Liver (tissue), 9 donors: ENCODE data around the gene GIMAP1. TPM values are rescaled to one million over a fixed set of nuclear protein-coding genes. Genes with fewer than 3 reads are reported as not detected.
A peak's percentile ranks its signal among the peaks of the same experiment; 100 is the strongest.

ENCODE experiments used
- DNase-seq: peaks from one replicate; pipeline ENCODE4 v3.0.0-alpha.2; 2017; ENCODE audit warnings: low spot score
- H3K27ac ChIP-seq, 2 donors: one replicate each; pipeline ENCODE4 v1.7.0; 2013; ENCODE audit warnings: inconsistent platforms in 2 of 2, low read length in 2 of 2, control low read depth in 1 of 2, low read depth in 1 of 2, mild to moderate bottlenecking in 1 of 2
- H3K27me3 ChIP-seq, 4 donors: one replicate each; pipeline versions ENCODE4 v1.6.1 to v1.7.0; 2013; ENCODE audit warnings: low read length in 3 of 4, inconsistent platforms in 1 of 4, mild to moderate bottlenecking in 1 of 4, moderate library complexity in 1 of 4; ENCODE audit not compliant: control insufficient read depth in 4 of 4, insufficient read depth in 4 of 4
- H3K36me3 ChIP-seq, 4 donors: one replicate each; pipeline versions ENCODE4 v1.6.1 to v1.7.0; 2013; ENCODE audit warnings: low read length in 3 of 4, mild to moderate bottlenecking in 3 of 4, low read depth in 1 of 4, moderate library complexity in 1 of 4; ENCODE audit not compliant: control insufficient read depth in 4 of 4, insufficient read depth in 3 of 4
- H3K4me1 ChIP-seq, 4 donors: one replicate each; pipeline versions ENCODE4 v1.6.1 to v1.7.0; 2013; ENCODE audit warnings: low read length in 3 of 4, mild to moderate bottlenecking in 3 of 4, moderate library complexity in 1 of 4; ENCODE audit not compliant: control insufficient read depth in 4 of 4, insufficient read depth in 4 of 4
- H3K4me3 ChIP-seq, 3 donors: one replicate each; pipeline versions ENCODE4 v1.6.1 to v1.7.0; 2013; ENCODE audit warnings: low read length in 3 of 3, control low read depth in 1 of 3, low read depth in 1 of 3, mild to moderate bottlenecking in 1 of 3
- H3K9ac ChIP-seq, 2 donors: one replicate each; pipeline ENCODE4 v1.7.0; 2013; ENCODE audit warnings: low read length in 2 of 2, mild to moderate bottlenecking in 2 of 2, moderate library complexity in 2 of 2, control low read depth in 1 of 2, low read depth in 1 of 2
- H3K9me3 ChIP-seq, 4 donors: one replicate each; pipeline versions ENCODE4 v1.6.1 to v1.7.0; 2013; ENCODE audit warnings: low read length in 3 of 4; ENCODE audit not compliant: control insufficient read depth in 4 of 4
- ATF3 ChIP-seq: IDR thresholded peaks from 2 replicates; pipeline ENCODE4 v1.6.1; 2016; ENCODE audit warnings: antibody characterized with exemption
- CTCF ChIP-seq: fragments of 150-350 bp; IDR thresholded peaks from 2 replicates; pipeline ENCODE4 v1.5.1; 2017; ENCODE audit warnings: improper control_type of control experiment, low read depth, low read length; ENCODE audit not compliant: missing input control
- EGR1 ChIP-seq, 2 donors: IDR thresholded peaks; 2 replicates each; pipeline ENCODE4 v1.6.1; 2016 to 2018; ENCODE audit warnings: antibody characterized with exemption in 2 of 2, low read depth in 2 of 2
- FOXA1 ChIP-seq: IDR thresholded peaks from 2 replicates; pipeline ENCODE4 v1.6.1; 2016; ENCODE audit warnings: antibody characterized with exemption
- FOXA2 ChIP-seq: IDR thresholded peaks from 2 replicates; pipeline ENCODE4 v1.6.1; 2016; ENCODE audit warnings: antibody characterized with exemption
- GABPA ChIP-seq, 2 donors: IDR thresholded peaks in 1 of 2; conservative IDR thresholded peaks in 1 of 2; 2 replicates each; pipeline ENCODE4 v1.6.1; 2016; ENCODE audit warnings: antibody characterized with exemption in 2 of 2, mild to moderate bottlenecking in 1 of 2, moderate library complexity in 1 of 2
- HNF4A ChIP-seq, 2 donors: conservative IDR thresholded peaks; 2 replicates each; pipeline ENCODE4 v1.6.1; 2016; ENCODE audit warnings: antibody characterized with exemption in 2 of 2, mild to moderate bottlenecking in 2 of 2
- HNF4G ChIP-seq: IDR thresholded peaks from 2 replicates; pipeline ENCODE4 v1.6.1; 2016; ENCODE audit warnings: antibody characterized with exemption
- JUND ChIP-seq, 2 donors: IDR thresholded peaks; 2 replicates each; pipeline ENCODE4 v1.6.1; 2016; ENCODE audit warnings: antibody characterized with exemption in 2 of 2
- MAX ChIP-seq: IDR thresholded peaks from 2 replicates; pipeline ENCODE4 v1.6.1; 2016; ENCODE audit warnings: antibody characterized with exemption
- NR2F2 ChIP-seq: IDR thresholded peaks from 2 replicates; pipeline ENCODE4 v1.6.1; 2016; ENCODE audit warnings: antibody characterized with exemption
- RAD21 ChIP-seq, 2 donors: IDR thresholded peaks; 2 replicates each; pipeline ENCODE4 v1.6.1; 2016; ENCODE audit warnings: antibody characterized with exemption in 2 of 2, mild to moderate bottlenecking in 2 of 2
- RXRA ChIP-seq, 2 donors: IDR thresholded peaks; 2 replicates each; pipeline ENCODE4 v1.6.1; 2017 to 2018; ENCODE audit warnings: antibody characterized with exemption in 2 of 2, mild to moderate bottlenecking in 1 of 2
- SP1 ChIP-seq: IDR thresholded peaks from 2 replicates; pipeline ENCODE4 v1.6.1; 2018; ENCODE audit warnings: antibody characterized with exemption, mild to moderate bottlenecking
- TAF1 ChIP-seq: conservative IDR thresholded peaks from 2 replicates; pipeline ENCODE4 v1.6.1; 2016; ENCODE audit warnings: antibody characterized with exemption, mild to moderate bottlenecking
- YY1 ChIP-seq: IDR thresholded peaks from 2 replicates; pipeline ENCODE4 v1.6.1; 2016; ENCODE audit warnings: antibody characterized with exemption, mild to moderate bottlenecking
- ZBTB33 ChIP-seq: IDR thresholded peaks from 2 replicates; pipeline ENCODE4 v1.6.1; 2016; ENCODE audit warnings: antibody characterized with exemption
- WGBS: extraction: QIAGEN DNeasy Blood & Tissue Kit; methylation state at CpG from one replicate; pipeline ENCODE4 v1.1.7; 2013; 5-methylcytosine and 5-hydroxymethylcytosine counted together
- polyA plus RNA-seq, 2 donors: library from polyadenylated mRNA; stranded (reverse) in 1 of 2; unstranded in 1 of 2; fragments of 200-250 nt in 1 of 2; fragments of >200 nt in 1 of 2; fragmentation: Nextera tagmentation in 1 of 2; extraction: Ambion mirVana in 1 of 2; gene quantifications; one replicate each; pipeline versions ENCODE4 v1.2.1 to v1.2.3, GENCODE V29; 2013 to 2015
- total RNA-seq, 2 donors: library from RNA; depleted of rRNA; stranded (reverse); fragments of >200 nt; gene quantifications; one replicate each; pipeline ENCODE4 v1.2.3, GENCODE V29; 2014
- TF ChIP-seq, protein P1 (sequence below): IDR thresholded peaks from 2 replicates; pipeline ENCODE4 v1.6.1; 2016; ENCODE audit warnings: antibody characterized with exemption, mild to moderate bottlenecking
- donor health status: healthy.
- donor health status: healthy.
- donor health status: healthy.
- donor health status: healthy.
- donor health status: healthy.

Gene GIMAP1
- total and polyA plus RNA-seq, 4 donors: 1.5 to 3.8 (median 2.5) TPM

DNA sequence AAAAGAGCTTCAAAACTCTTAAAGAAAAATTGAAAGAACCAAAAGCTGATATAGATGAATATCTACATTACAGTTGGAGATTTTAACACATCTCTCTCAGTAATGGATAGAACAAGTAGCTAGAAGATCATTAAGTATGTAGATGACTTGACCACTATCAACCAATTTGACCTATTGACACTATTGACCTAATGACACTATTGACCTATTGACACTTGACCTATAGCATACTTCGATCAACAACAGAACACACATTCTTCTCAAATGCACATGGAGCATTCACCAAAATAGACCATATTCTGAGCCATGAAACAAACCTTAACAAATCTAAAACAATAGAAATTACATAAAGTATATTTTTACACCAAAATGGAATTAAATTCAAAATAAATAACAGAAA, 43.1 kb downstream of the GIMAP1 start:
- H3K9ac ChIP-seq: no peak overlapping the region
- TF ChIP-seq RXRA (IDR thresholded peaks at IDR 0.05) (peak; percentile 3 to 69), JUND (IDR thresholded peaks at IDR 0.05) (no peak), NR2F2 (peak; percentile 99), HNF4A (conservative IDR thresholded peaks at IDR 0.05) (peak in 1 of 2 donors; percentile 33)
- H3K4me1 ChIP-seq: peaks cover 2 to 13% (median 6%) of the 10 kb centered on the region in 4 donors
- no peak for DNase-seq
- no peaks in the 10 kb centered on the region for H3K36me3 ChIP-seq
- no peak overlapping the region for H3K27ac ChIP-seq
- H3K27me3 ChIP-seq: no peaks in the 10 kb centered on the region
- no peaks in the 10 kb centered on the region for H3K9me3 ChIP-seq
- WGBS: 68% methylated on average over 1 of the region's 1 CpG
- H3K4me3 ChIP-seq: no peak overlapping the region

DNA sequence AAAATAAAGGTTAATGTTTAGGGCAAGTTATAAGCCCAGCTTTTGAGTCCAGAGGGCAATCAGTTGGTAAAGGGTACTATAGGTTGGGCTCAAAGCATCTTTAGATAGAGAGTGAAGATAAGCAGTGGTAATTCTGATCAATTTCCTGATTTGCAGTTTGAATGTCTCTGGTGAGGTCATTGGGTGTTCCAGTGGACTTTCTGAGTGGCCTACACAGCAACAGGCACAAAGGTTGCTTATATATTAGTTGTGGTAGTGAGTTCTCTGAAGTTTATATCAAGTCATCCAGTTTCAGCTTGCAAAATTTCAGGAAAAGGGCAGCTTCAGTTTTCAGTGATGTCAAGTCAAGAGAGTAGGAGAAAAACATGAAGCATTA, 49.9 kb downstream of the GIMAP1 start:
- Histone ChIP-seq H3K27me3 (no peaks in the 10 kb centered on the region), H3K9me3 (no peaks in the 10 kb centered on the region), H3K9ac (peak overlapping the region in 1 of 2 donors; percentile 72), H3K4me3 (no peak overlapping the region), H3K36me3 (no peaks in the 10 kb centered on the region), H3K4me1 (peaks cover 6 to 36% (median 26%) of the 10 kb centered on the region in 4 donors), H3K27ac (peak overlapping the region; percentile 82 to 95)
- DNase-seq: no peak
- TF ChIP-seq TAF1 (no peak), HNF4G (no peak), ZBTB33 (no peak), RXRA (IDR thresholded peaks at IDR 0.05) (peak; percentile 58 to 62), FOXA1 (no peak), HNF4A (conservative IDR thresholded peaks at IDR 0.05) (peak; percentile 75 to 83), RAD21 (IDR thresholded peaks at IDR 0.05) (no peak), YY1 (peak; percentile 47), MAX (no peak), JUND (IDR thresholded peaks at IDR 0.05) (peak; percentile 21 to 78), NR2F2 (no peak), FOXA2 (no peak), CTCF (no peak), SP1 (peak; percentile 53), ATF3 (no peak), GABPA (IDR thresholded peaks at IDR 0.05 in 1 of 2, conservative IDR thresholded peaks at IDR 0.05 in 1 of 2) (no peak), EGR1 (IDR thresholded peaks at IDR 0.05; ENCODE audit: low read depth in 2 of 2) (no peak)
- TF ChIP-seq, protein P1, sequence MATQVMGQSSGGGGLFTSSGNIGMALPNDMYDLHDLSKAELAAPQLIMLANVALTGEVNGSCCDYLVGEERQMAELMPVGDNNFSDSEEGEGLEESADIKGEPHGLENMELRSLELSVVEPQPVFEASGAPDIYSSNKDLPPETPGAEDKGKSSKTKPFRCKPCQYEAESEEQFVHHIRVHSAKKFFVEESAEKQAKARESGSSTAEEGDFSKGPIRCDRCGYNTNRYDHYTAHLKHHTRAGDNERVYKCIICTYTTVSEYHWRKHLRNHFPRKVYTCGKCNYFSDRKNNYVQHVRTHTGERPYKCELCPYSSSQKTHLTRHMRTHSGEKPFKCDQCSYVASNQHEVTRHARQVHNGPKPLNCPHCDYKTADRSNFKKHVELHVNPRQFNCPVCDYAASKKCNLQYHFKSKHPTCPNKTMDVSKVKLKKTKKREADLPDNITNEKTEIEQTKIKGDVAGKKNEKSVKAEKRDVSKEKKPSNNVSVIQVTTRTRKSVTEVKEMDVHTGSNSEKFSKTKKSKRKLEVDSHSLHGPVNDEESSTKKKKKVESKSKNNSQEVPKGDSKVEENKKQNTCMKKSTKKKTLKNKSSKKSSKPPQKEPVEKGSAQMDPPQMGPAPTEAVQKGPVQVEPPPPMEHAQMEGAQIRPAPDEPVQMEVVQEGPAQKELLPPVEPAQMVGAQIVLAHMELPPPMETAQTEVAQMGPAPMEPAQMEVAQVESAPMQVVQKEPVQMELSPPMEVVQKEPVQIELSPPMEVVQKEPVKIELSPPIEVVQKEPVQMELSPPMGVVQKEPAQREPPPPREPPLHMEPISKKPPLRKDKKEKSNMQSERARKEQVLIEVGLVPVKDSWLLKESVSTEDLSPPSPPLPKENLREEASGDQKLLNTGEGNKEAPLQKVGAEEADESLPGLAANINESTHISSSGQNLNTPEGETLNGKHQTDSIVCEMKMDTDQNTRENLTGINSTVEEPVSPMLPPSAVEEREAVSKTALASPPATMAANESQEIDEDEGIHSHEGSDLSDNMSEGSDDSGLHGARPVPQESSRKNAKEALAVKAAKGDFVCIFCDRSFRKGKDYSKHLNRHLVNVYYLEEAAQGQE: no peak
